Dermis microvascular lymphatic vessel endothelial cell (primary cell): ENCODE results near the gene ARHGAP33. TPM values are rescaled to one million over a fixed set of nuclear protein-coding genes. Genes with fewer than 3 reads are reported as not detected.

Experiments
- DNase-seq, 2 donors: peaks; one replicate each; pipeline versions ENCODE4 v3.0.0 to v3.0.0-alpha.2; 2010; ENCODE audit warnings: low read depth in 2 of 2
- total RNA-seq: library from RNA; depleted of rRNA; stranded (reverse); fragments of >200 nt; gene quantifications from 2 replicates; pipeline ENCODE4 v1.2.1, GENCODE V29; 2014

Gene ARHGAP33, protein sequence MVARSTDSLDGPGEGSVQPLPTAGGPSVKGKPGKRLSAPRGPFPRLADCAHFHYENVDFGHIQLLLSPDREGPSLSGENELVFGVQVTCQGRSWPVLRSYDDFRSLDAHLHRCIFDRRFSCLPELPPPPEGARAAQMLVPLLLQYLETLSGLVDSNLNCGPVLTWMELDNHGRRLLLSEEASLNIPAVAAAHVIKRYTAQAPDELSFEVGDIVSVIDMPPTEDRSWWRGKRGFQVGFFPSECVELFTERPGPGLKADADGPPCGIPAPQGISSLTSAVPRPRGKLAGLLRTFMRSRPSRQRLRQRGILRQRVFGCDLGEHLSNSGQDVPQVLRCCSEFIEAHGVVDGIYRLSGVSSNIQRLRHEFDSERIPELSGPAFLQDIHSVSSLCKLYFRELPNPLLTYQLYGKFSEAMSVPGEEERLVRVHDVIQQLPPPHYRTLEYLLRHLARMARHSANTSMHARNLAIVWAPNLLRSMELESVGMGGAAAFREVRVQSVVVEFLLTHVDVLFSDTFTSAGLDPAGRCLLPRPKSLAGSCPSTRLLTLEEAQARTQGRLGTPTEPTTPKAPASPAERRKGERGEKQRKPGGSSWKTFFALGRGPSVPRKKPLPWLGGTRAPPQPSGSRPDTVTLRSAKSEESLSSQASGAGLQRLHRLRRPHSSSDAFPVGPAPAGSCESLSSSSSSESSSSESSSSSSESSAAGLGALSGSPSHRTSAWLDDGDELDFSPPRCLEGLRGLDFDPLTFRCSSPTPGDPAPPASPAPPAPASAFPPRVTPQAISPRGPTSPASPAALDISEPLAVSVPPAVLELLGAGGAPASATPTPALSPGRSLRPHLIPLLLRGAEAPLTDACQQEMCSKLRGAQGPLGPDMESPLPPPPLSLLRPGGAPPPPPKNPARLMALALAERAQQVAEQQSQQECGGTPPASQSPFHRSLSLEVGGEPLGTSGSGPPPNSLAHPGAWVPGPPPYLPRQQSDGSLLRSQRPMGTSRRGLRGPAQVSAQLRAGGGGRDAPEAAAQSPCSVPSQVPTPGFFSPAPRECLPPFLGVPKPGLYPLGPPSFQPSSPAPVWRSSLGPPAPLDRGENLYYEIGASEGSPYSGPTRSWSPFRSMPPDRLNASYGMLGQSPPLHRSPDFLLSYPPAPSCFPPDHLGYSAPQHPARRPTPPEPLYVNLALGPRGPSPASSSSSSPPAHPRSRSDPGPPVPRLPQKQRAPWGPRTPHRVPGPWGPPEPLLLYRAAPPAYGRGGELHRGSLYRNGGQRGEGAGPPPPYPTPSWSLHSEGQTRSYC
- total RNA-seq: 1.0 and 2.3 TPM in 2 replicates

DNA sequence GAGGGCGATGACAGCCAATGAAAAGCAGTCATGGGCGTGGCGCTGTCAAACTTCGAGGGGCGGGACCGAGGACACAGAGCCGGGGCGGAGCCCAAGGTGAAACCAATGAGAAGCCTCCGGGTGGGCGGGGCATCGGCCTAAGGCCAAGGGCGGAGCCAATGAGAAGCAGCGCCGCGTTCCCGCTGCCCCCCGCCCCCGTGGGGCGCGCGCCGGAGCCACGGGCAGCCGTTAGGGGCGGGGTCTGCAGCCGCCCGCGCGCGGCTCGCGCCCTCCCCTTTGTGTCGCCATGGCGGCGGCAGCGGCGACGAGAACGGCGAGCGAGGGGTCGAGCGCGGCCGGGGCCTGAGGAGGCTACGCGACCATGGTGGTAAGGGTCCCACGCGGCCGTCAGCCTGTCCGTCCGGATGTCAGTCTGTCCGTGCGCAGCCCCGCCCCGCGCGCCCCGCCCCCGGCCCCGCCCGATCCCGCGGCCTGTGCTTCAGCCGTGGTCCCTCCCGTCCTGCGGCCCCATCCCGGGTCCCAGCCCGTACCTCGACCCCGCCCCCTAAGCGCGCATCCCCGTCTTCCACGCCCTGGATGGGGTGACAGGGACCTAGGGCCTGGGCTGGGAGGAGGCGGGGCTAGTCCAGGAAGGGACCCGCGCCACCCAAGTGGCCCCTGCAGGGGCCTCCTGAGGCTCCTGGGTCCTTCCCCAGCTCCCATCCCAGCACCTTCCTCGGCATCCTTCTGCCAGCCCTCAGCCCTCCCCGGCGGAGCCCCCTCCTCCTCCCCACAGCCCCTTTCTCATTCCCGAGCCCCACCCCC lies at the start of gene ARHGAP33:
Gene ARHGAP33, plus strand, starts transcription at position 267 of the 804 bp plus-strand sequence. Its CDS starts 95 bp downstream, at position 362.
- peak; percentile 87 to 97 for DNase-seq

DNA sequence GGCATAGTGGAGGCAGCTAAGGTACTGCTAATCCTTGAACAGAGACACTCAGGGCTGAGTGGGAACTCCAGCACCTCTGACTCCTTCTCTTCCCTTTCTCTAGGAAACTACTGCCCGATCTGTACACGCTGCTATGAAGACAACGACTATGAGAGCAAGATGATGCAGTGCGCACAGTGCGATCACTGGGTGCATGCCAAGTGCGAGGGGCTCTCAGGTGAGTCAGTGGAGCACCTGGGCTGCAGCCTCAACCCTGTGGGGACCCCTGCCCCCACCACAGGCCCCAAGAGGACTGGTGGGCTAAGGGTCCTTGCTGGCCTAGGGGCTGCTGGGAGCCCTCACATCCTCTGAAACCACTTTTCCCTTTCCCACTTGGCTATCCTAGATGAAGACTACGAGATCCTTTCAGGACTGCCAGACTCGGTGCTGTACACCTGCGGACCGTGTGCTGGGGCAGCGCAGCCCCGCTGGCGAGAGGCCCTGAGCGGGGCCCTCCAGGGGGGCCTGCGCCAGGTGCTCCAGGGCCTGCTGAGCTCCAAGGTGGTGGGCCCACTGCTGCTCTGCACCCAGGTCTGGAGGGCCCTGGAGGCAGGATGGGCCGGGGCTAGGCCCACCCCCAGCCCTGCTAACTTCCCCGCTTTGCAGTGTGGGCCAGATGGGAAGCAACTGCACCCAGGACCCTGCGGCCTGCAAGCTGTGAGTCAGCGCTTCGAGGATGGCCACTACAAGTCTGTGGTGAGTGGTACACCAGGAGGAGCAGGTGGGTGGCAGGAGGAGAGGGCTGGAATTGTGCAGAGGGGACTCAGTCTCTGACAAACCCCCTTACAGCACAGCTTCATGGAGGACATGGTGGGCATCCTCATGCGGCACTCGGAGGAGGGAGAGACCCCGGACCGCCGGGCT lies 48.1 kb upstream of the ARHGAP33 start:
- no peak for DNase-seq

DNA sequence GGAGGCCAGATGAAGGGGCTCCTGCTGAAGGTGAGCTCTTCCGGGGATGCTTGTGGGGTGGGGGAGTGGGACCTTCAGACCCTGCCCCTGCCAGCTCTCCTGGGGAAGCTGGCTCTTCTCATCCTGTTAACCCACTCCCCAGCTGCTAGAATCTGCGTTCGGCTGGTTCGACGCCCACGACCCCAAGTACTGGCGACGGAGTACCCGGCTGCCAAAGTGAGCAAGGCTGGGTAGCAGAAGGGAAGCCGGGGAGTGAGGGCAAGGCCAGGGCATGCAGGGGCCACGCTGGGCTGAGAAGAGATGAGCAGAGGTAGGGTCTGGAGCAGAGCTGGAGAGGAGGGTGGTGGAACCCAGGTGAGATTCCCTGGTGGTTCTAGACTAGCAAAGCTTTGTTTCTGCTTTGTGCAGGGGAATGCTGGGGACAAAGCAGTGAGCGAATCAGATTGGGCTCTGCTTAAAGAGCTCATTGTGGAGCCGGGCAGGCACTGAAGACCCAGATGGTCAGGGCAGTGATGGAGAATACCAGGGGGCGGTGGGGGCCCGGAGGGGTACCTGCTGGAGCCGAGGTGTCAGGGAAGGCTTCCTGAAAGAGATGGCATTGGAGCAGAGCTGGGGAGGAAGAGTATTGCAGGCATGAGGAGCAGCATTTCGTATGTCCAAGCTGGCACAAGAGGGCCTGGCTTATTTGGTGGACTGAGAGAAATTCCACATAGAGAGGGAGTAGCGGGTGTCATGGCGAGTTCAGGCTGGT lies 47.2 kb upstream of the ARHGAP33 start:
- no peak for DNase-seq

DNA sequence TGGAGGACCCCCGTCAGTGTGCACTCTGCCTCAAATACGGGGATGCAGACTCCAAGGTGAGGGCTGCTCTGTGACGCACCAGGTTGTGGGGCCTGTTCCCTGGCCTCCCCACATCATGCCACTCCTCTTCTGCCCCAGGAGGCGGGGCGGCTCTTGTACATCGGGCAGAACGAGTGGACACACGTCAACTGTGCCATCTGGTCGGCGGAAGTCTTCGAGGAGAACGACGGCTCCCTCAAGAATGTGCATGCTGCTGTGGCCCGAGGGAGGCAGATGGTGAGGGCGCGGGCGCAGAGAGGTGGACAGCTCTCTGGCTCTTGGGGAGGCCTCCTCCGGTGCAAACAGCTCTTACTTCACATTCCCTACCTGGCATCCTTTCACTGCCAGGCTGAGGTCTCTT lies 46.3 kb upstream of the ARHGAP33 start:
- DNase-seq: no peak

DNA sequence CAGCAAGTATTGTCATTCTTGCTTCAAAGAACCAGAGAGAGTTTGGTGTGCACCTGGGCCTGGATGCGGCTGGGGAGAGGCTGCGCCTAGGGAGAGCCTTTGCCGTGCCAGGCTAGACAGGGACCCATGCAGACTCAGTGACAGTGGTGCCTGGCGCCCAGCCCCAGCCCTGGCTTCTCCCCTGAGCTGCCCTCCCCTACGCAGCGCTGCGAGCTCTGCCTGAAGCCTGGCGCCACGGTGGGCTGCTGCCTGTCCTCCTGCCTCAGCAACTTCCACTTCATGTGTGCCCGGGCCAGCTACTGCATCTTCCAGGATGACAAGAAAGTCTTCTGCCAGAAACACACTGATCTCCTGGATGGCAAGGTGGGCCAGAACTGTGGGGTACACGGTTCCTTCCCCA lies 45.6 kb upstream of the ARHGAP33 start:
- DNase-seq: no peak

DNA sequence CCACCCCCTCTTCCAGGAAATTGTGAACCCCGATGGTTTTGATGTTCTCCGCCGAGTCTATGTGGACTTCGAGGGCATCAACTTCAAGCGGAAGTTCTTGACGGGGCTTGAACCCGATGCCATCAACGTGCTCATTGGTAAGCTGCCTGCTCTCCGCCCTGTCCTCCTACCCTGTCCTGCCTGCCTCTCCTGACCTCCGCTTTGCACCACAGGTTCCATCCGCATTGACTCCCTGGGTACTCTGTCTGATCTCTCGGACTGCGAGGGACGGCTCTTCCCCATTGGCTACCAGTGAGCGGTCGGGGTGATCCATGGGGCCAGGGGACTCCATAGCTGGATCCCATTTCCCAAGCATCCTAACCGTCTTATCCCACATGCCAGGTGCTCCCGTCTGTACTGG lies 45.0 kb upstream of the ARHGAP33 start:
- DNase-seq: no peak

DNA sequence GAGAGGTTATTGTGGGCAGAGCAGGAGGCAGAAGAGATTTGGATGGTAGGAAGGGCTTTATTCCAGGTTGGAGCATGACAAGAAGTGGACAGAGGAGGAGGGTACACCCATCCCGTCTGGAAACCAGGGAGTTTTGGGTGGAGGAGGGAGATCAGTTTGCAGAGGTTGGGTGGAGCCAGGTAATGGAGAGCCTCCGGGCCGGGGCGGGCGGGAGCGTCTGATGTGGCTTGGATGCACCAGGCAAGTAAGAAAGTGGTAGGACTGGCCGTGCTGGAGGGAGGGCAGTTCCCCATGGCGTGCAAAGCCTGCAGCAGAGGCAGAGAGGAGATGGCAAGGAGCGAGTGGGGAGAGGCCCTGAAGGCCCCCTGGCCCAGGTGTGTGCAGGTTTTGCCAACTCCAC lies 44.0 kb upstream of the ARHGAP33 start:
- DNase-seq: no peak

DNA sequence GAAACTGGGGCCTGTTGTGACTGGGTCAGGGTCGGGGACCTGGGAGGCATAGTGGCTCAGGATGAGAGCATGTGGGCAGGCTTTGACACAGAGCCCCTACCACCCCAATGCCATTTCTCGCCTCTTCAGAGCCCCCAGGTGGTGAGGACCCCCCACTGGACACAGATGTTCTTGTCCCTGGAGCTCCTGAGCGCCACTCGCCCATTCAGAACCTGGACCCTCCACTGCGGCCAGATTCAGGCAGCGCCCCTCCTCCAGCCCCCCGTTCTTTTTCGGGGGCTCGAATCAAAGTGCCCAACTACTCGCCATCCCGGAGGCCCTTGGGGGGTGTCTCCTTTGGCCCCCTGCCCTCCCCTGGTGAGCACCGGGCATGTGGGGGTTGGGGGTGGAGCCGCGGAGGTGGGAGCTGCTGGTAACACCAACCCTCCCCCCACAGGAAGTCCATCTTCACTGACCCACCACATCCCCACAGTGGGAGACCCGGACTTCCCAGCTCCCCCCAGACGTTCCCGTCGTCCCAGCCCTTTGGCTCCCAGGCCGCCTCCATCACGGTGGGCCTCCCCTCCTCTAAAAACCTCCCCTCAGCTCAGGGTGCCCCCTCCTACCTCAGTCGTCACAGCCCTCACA lies 43.5 kb upstream of the ARHGAP33 start:
- DNase-seq: no peak

DNA sequence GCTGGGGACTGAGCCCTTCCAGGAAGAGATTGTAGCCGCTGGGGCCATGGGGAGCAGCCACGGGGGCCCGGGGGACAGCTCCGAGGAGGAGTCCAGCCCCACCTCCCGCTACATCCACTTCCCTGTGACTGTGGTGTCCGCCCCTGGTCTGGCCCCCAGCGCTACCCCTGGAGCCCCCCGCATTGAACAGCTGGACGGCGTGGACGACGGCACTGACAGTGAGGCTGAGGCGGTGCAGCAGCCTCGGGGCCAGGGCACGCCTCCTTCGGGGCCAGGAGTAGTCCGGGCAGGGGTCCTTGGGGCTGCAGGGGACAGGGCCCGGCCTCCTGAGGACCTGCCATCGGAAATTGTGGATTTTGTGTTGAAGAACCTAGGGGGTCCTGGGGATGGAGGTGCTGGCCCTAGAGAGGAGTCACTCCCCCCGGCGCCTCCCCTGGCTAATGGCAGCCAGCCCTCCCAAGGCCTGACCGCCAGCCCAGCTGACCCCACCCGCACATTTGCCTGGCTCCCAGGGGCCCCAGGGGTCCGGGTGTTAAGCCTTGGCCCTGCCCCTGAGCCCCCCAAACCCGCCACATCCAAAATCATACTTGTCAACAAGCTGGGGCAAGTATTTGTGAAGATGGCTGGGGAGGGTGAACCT lies 42.7 kb upstream of the ARHGAP33 start:
- no peak for DNase-seq

DNA sequence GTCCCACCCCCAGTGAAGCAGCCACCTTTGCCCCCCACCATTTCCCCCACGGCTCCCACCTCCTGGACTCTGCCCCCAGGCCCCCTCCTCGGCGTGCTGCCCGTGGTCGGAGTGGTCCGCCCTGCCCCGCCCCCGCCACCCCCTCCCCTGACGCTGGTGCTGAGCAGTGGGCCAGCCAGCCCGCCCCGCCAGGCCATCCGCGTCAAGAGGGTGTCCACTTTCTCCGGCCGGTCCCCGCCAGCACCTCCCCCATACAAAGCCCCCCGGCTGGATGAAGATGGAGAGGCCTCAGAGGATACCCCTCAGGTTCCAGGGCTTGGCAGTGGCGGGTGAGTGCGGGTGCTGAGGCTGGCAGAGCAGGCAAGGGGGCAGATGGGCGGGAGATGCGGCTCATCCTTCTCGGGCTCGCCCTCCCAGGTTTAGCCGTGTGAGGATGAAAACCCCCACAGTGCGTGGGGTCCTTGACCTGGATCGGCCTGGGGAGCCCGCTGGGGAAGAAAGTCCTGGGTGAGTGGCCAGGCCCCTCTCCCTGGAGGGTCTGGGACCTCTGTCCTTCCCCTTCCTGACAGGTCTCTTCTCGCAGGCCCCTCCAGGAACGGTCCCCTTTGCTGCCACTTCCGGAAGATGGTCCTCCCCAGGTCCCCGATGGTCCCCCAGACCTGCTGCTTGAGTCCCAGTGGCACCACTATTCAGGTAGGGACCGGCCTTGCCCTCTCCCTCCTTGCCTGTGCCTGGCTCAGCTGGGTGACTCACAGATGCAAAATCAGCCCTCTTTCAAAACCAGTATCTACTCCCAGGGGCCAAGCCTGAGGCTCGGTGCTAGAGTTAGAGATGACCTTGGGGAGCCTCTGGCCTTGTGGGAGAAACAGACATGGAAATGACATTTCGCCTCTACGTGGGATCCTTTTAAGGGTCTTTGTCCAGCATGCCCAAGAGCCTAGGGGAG lies 41.9 kb upstream of the ARHGAP33 start:
- no peak for DNase-seq

DNA sequence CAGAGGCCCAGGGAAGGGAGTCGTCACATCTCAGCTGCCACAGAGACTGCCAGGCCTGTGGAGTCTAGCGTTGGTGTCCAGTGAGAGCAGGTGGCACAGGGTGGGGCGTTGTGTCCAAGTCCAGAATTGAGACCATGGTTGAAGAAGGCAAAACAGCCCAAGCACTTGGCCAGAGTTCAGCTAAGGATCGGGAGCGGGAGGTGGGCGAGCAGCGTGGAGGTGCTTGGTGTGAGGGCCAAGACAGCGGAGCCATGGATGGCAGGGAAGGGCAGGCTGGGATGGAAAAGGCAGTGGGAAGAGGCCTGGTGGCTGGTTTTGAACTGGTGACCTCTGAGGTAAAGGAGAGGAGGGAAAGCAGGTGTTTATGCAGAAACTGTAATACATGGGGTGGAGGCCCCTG lies 41.1 kb upstream of the ARHGAP33 start:
- DNase-seq: no peak

DNA sequence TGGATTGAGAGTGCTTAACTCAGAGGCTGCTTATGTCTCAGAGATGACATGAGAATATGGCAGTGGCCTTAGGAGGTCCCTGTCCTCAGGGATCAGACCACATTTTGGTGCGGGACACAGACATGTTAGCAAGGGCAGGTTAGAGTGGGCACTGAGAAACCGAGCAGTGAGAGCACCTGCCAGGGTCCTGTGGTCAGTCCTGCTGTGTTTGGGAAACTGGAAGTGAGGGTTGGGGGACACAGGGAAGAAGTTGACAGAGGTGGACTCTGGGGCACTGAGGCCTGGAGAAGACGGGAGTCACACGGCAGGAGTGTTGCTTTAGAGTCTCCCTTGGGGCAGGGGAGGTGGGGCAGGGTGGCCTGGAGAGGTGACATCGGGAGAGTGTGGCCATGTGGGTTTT lies 40.5 kb upstream of the ARHGAP33 start:
- DNase-seq: no peak

DNA sequence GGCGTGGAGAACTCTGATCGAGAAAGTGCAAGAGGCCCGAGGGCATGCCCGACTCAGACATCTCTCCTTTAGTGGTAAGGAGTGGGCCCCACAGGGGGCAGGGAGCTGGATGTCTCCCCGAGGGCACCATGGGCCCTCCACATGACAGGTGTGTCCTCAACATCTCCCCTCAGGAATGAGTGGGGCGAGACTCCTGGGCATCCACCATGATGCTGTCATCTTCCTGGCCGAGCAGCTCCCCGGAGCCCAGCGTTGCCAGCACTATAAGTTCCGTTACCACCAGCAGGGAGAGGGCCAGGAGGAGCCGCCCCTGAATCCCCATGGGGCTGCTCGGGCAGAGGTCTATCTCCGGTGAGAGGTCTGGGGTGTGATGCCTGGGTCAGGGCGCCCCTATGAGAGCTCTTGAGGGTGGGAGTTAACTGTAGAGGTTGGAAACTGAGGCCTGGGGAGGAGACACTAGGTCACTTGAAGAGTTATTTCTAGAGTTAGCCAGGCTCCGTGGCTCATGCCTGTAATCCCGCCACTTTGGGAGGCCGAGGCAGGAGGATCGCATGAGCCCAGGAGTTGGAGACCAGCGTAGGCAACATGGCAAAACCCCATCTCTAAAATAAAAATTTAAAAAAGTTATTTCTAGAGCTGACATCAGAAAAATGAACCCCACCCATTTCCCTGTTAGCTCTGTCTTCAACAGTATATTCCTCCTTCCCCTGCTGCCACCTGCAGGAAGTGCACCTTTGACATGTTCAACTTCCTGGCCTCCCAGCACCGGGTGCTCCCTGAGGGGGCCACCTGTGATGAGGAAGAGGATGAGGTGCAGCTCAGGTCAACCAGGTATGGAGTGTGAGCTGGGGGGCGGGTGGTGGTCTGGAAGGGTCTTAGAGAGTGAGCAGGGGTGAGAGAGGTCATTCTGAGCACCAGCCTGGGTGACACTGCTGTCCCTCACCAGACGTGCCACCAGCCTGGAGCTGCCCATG lies 38.2 kb upstream of the ARHGAP33 start:
- DNase-seq: no peak

DNA sequence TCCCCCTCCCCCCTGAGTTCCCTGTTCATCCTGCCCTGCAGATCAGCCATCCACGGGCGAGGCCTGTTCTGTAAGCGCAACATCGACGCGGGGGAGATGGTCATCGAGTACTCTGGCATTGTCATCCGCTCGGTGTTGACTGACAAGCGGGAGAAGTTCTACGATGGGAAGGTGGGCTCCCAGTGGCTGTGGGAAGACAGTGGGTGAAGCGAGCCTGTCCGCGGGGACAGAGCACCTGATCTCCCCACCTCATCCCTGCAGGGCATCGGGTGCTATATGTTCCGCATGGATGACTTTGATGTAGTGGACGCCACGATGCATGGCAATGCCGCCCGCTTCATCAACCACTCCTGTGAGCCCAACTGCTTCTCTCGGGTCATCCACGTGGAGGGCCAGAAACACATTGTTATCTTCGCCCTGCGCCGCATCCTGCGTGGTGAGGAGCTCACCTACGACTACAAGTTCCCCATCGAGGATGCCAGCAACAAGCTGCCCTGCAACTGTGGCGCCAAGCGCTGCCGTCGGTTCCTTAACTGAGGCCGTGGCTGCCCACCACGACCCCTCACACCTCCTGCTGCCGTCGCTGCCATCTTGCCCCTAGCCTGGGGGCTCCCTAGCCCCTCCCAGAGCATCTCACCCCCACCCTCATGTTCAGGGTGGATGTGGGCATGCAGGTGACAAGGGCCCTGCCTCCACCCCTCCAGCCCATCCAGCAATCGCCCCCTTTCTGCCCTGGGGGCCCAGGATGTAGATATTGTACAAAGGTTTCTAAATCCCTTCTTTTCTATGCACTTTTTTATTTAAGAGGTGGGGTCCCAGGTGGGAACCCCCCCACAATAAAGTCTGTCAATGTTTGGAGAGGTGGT lies 37.1 kb upstream of the ARHGAP33 start:
- DNase-seq: no peak

DNA sequence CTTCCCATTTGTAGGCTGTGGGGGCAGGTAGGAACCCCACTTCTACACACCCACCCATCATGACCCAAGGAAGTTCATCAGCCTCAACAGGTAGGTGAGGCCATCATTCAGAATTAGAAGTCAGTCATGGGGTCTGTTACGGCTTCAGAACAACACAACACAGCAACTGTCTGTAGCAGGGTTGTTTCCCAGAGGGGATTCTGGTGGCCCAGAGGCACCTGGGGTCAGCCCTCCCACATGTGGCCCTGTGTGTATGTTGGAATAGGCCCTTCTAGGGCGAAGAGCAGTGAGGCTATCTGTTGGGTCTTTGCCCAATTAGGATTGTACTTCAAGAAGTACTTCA lies 36.5 kb upstream of the ARHGAP33 start:
- no peak for DNase-seq
